WERI-Rb-1 (cell line): ENCODE results near the gene PRODH.
"Not testable (repeated sequence)": the region's sequence is repeated elsewhere in the genome, so short reads cannot be mapped to it uniquely, and the experiment has no call there.

Source experiments
- DNase-seq: peaks from one replicate; pipeline ENCODE4 v3.0.0-alpha.2; 2020
- H3K27ac ChIP-seq: fragments of 250-450 bp; sonication (Bioruptor Pico); 2 replicates; pipeline ENCODE4 v1.5.1; 2020; ENCODE audit warnings: mild to moderate bottlenecking, moderate library complexity
- H3K27me3 ChIP-seq: fragments of 250-450 bp; sonication (Bioruptor Pico); 2 replicates; pipeline ENCODE4 v1.5.1; 2021; ENCODE audit warnings: mild to moderate bottlenecking, low read depth, moderate library complexity; ENCODE audit not compliant: insufficient read depth, severe bottlenecking
- H3K36me3 ChIP-seq: fragments of 250-450 bp; sonication (Bioruptor Pico); 2 replicates; pipeline ENCODE4 v1.5.1; 2020; ENCODE audit warnings: mild to moderate bottlenecking, moderate library complexity
- H3K4me3 ChIP-seq: 2 replicates; pipeline ENCODE4 v1.5.1; 2011; ENCODE audit warnings: low read depth, mild to moderate bottlenecking, control low read depth, low read length
- H3K9me3 ChIP-seq: fragments of 250-450 bp; sonication (Bioruptor Pico); 2 replicates; pipeline ENCODE4 v1.5.1; 2021; ENCODE audit warnings: mild to moderate bottlenecking, moderate library complexity; ENCODE audit not compliant: severe bottlenecking
- CTCF ChIP-seq: IDR thresholded peaks from 2 replicates; pipeline ENCODE4 v1.5.1; 2011; ENCODE audit warnings: low read depth, mild to moderate bottlenecking, control low read depth, inconsistent platforms, low read length

The PRODH gene

DNA sequence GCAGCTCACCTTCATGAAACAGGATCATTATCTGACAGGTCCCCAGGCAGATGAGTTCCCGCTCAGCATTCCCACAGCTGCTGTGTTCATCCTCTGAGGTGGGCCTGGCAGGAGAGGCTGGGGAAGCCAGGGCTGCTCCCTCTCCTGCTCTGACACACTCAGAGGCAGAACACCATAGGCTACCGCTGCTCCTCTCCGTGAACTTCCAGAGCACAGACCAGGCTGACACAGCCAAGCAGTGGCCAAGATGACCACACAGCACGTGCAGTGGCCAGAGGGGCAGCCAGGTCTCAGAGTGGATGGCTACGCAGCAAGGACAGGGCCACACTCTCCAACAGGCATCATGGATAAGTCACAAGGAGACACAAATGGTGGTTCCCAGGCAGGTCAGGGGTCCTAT is 8.5 kb downstream of the PRODH start:
- no peak for TF ChIP-seq CTCF
- Histone ChIP-seq H3K27me3 (no peaks in the 10 kb centered on the region), H3K9me3 (no peaks in the 10 kb centered on the region), H3K4me3 (no peak overlapping the region), H3K36me3 (no peaks in the 10 kb centered on the region), H3K27ac (no peak overlapping the region)
- DNase-seq = no peak

- no peak for DNase-seq
- Histone ChIP-seq H3K9me3 (no peaks in the 10 kb centered on the region), H3K36me3 (no peaks in the 10 kb centered on the region), H3K27me3 (no peaks in the 10 kb centered on the region), H3K27ac (no peak overlapping the region), H3K4me3 (no peak overlapping the region)
- TF ChIP-seq CTCF = no peak
Observed at GRCh38 chr22:18927020-18927419, 9.1 kb downstream of the PRODH start.

DNA sequence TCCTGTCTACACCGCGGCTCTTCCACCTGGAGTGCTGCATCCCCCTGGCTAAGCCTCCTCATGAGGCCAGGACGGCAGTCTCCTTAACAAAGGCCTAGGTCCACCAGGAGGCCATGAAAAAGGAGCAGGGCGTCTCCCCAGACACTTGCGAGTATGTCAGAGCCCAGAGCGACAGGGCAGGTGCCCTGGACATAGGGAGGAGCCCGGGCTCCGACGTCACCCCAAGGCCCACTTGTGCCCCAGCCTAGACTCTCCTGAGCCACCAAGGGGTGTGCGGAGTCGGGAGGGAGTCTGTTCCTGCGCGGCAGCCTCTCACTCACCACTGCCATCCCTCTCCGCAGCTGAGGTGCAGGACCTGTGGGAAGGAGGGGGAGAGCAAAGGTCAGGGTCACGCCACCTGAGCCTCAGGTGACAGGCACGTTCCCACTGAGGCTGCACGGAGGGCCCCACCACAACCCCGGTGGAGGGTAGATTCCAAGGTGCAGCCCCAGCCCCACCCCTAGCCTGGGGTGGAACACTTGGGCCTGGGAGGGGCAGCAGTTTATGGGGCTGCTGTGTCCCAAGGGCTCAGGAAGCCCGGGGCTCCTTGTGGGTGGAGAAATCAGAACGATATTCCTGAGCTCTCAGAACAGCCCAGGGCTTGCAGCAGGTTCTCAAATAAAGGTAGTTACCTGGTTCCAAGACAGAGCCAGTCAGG is 10.6 kb downstream of the PRODH start:
- no peak for DNase-seq
- Histone ChIP-seq H3K27me3 (no peaks in the 10 kb centered on the region), H3K9me3 (no peaks in the 10 kb centered on the region), H3K36me3 (no peaks in the 10 kb centered on the region), H3K4me3 (no peak overlapping the region), H3K27ac (no peak overlapping the region)
- TF ChIP-seq CTCF = no peak

DNA sequence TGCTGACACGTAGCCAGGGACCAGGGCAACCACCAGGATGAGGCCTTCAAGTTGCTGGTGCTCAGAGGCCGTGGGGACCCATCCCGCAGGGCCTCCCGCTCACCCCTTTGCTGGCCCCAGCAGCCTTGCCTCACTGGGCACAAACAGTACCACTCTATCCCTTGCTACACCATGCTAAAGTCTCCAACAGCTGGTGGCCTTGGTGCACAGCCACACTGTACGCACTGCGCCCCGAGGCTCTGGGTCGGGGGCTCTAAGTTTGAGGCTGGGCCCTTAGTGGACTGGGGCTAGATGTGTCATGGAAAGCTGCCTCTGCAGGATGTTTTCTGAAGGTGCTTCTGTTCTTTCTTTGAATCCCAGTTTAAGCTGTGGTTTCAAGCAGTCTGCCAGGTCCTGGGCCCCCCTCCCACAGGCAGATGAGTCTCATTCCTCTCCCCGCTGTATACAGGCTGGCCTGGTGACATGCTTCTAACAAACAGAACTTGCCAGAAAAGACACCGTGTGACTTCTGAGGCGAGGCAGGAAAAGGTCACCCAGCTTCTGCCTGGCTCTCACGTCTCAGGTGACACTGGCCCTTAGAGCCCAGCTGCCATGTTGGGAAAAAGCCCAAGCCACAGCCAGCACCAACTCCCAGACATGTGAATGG is 15.7 kb downstream of the PRODH start:
- H3K4me3 ChIP-seq, H3K27ac ChIP-seq, H3K9me3 ChIP-seq, DNase-seq, H3K36me3 ChIP-seq, H3K27me3 ChIP-seq: not testable (repeated sequence)

DNA sequence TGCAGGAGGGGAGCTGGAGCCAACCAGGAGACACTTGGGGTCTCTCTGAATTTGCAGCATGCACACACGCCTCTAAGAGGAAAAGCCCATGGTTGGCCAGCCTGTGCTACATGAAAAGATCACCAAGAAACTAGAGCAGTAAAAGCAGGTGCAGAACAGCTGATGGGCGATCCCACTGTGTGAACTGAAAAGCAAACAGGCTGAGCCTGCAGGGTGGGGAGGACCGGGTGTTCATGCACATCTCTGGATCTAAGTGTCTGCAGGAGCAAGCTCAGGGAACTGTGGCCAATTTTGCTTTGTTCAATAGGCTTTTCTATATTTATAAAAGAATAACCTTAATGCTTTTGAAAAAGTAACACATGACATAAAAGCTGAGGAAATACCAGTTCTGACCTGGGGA is 18.3 kb downstream of the PRODH start:
- DNase-seq, H3K9me3 ChIP-seq, H3K27ac ChIP-seq, H3K4me3 ChIP-seq, H3K36me3 ChIP-seq, H3K27me3 ChIP-seq: not testable (repeated sequence)

DNA sequence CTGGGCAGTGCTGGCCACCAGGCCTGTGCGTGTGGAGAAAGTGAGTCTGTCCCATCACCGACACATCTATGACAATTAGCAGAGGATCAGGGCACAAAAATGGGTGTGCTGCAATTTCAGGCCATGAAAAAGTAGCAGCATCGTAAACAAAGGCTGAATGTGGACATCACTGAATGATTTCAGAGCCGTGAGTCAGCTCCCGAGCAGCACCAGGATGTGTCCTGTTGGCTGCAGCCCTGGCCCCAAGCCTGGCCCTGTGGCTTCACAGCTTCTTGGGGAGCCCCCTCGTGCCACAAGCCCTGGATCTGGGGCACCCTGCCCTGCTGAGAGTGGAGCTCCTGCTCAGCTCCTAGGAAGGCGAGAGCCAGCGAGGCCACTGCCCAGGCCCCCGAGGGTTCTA is 20.5 kb downstream of the PRODH start:
- H3K36me3 ChIP-seq, H3K4me3 ChIP-seq, H3K9me3 ChIP-seq, H3K27me3 ChIP-seq, H3K27ac ChIP-seq, DNase-seq: not testable (repeated sequence)

DNA sequence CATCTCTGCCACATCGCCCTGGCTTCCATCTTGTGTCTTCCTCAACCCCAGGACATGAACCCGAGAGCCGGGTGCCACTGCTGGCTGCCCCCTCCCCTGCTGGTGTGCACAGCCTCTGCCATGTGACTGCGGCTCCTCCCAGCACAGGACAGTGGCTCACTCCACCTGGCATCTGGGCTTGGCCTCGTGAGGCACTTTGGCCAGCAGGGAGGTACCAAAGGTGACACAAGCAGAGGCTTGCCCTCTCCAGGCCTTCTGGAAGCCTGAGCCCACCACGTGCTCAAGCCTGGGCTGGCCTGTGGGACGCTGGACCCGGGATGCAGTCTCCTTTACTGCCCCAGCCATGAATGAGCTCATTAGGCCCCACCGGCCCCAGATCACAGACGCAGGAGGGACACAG is 21.5 kb downstream of the PRODH start:
- not testable (repeated sequence) for H3K27me3 ChIP-seq, DNase-seq, H3K9me3 ChIP-seq, H3K4me3 ChIP-seq, H3K36me3 ChIP-seq, H3K27ac ChIP-seq

DNA sequence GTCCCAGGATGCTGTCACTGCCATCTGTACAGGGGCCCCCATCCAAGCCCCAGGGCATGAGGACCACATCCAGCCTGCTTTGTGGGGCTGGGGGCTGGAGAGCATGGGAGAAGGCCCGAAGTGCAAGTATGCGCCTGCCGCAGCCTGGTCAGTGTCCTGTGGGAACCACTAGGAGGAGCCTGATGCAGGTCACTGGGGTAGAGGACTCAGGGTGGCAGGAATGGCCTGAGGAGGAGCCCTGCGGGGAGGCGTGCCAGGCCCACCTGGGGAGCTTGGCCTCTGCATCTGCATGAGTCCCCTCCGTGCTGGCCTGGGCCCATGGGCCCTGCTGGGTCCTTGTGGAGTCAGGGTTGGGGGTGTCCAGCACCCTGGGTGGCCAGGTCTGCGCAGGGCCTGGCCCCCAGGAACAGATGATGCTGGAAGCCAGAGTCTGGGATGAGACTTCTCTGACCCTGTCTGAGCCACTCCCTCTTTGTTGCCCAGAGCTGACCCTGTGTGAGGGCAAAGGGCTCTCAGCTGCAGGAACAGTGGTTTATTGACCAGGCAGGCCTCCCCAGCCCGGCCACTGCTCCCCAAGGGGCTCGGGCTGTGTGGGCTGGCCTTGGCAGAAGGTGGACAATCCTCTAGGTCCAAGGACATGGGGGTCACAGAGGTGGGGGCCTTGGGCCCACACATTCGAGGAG is 23.7 kb downstream of the PRODH start:
- not testable (repeated sequence) for H3K27ac ChIP-seq, DNase-seq

DNA sequence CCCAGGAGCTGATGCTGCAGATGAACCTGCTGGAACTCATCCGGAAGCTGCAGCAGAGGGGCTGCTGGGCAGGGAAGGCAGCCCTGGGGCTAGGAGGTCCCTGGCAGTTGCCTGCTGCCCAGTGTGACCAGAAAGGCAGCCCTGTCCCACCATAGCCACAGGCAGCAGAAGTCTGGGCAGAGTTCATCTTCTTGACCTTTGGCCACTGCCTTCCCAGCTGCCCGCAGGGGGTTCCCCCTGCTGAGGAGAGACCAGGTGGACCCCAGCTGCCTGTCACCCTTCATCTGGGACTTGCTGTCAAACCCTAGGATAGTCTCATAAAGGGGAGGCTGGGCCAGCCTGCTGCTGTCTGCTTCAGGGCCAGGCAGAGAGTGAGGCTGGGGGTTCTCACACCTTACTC is 24.6 kb downstream of the PRODH start:
- not testable (repeated sequence) for H3K27me3 ChIP-seq, H3K27ac ChIP-seq, DNase-seq, H3K4me3 ChIP-seq, H3K9me3 ChIP-seq, H3K36me3 ChIP-seq

More for the DNA sequence above, 23.7 kb downstream of the PRODH start:
- H3K9me3 ChIP-seq, H3K4me3 ChIP-seq, H3K27me3 ChIP-seq, H3K36me3 ChIP-seq: not testable (repeated sequence)
